ENCODE data around the gene TMEM43. TPM values are rescaled to one million over a fixed set of nuclear protein-coding genes. Genes with fewer than 3 reads are reported as not detected.

TMEM43 gene
- total RNA-seq, 1 donor from 2014 or later = 50.8 TPM

GRCh38 chr3:14161282-14161681 lies 36.4 kb downstream of the TMEM43 start:
- TF ChIP-seq CTCF (IDR thresholded peaks at IDR 0.05; ENCODE audit: partially characterized antibody, unreplicated experiment) = no peak
- no peak overlapping the region for H3K4me3 Mint-ChIP-seq (ENCODE audit: unreplicated experiment)
- peaks cover 5% of the 10 kb centered on the region for H3K9me3 Mint-ChIP-seq (ENCODE audit: unreplicated experiment)
- no peaks in the 10 kb centered on the region for H3K4me1 Mint-ChIP-seq (ENCODE audit: low read depth, unreplicated experiment)
- H3K27me3 Mint-ChIP-seq (ENCODE audit: unreplicated experiment) = no peaks in the 10 kb centered on the region
- DNase-seq = no peak
- peaks cover 16% of the 10 kb centered on the region for H3K36me3 Mint-ChIP-seq (ENCODE audit: unreplicated experiment)
- no peak overlapping the region for H3K27ac Mint-ChIP-seq (ENCODE audit: unreplicated experiment)

- H3K9me3 Mint-ChIP-seq (ENCODE audit: unreplicated experiment) = peaks cover 5% of the 10 kb centered on the region
- TF ChIP-seq CTCF (IDR thresholded peaks at IDR 0.05; ENCODE audit: partially characterized antibody, unreplicated experiment) = no peak
- H3K27ac Mint-ChIP-seq (ENCODE audit: unreplicated experiment) = no peak overlapping the region
- peaks cover 16% of the 10 kb centered on the region for H3K36me3 Mint-ChIP-seq (ENCODE audit: unreplicated experiment)
- H3K27me3 Mint-ChIP-seq (ENCODE audit: unreplicated experiment) = no peaks in the 10 kb centered on the region
- H3K4me1 Mint-ChIP-seq (ENCODE audit: low read depth, unreplicated experiment) = no peaks in the 10 kb centered on the region
- no peak for DNase-seq
- H3K4me3 Mint-ChIP-seq (ENCODE audit: unreplicated experiment) = no peak overlapping the region
Measured at GRCh38 chr3:14162178-14162577, 37.3 kb downstream of the TMEM43 start.

- Mint-ChIP-seq H3K27me3 (ENCODE audit: unreplicated experiment) (no peaks in the 10 kb centered on the region), H3K9me3 (ENCODE audit: unreplicated experiment) (no peaks in the 10 kb centered on the region), H3K36me3 (ENCODE audit: unreplicated experiment) (peaks cover 6% of the 10 kb centered on the region), H3K4me1 (ENCODE audit: low read depth, unreplicated experiment) (no peaks in the 10 kb centered on the region), H3K4me3 (ENCODE audit: unreplicated experiment) (no peak overlapping the region), H3K27ac (ENCODE audit: unreplicated experiment) (no peak overlapping the region)
- no peak for TF ChIP-seq CTCF (IDR thresholded peaks at IDR 0.05; ENCODE audit: partially characterized antibody, unreplicated experiment)
- no peak for DNase-seq
Measured at GRCh38 chr3:14166877-14167603, 42.2 kb downstream of the TMEM43 start.

GRCh38 chr3:14169435-14169834 lies 44.6 kb downstream of the TMEM43 start:
- H3K36me3 Mint-ChIP-seq (ENCODE audit: unreplicated experiment) = no peaks in the 10 kb centered on the region
- no peak overlapping the region for H3K27ac Mint-ChIP-seq (ENCODE audit: unreplicated experiment)
- no peak for TF ChIP-seq CTCF (IDR thresholded peaks at IDR 0.05; ENCODE audit: partially characterized antibody, unreplicated experiment)
- DNase-seq = no peak
- no peaks in the 10 kb centered on the region for H3K4me1 Mint-ChIP-seq (ENCODE audit: low read depth, unreplicated experiment)
- no peak overlapping the region for H3K4me3 Mint-ChIP-seq (ENCODE audit: unreplicated experiment)
- H3K27me3 Mint-ChIP-seq (ENCODE audit: unreplicated experiment) = no peaks in the 10 kb centered on the region
- H3K9me3 Mint-ChIP-seq (ENCODE audit: unreplicated experiment) = no peaks in the 10 kb centered on the region

GRCh38 chr3:14169871-14170270 lies 45.0 kb downstream of the TMEM43 start:
- Mint-ChIP-seq H3K36me3 (ENCODE audit: unreplicated experiment) (no peaks in the 10 kb centered on the region), H3K9me3 (ENCODE audit: unreplicated experiment) (no peaks in the 10 kb centered on the region)

More at GRCh38 chr3:14169871-14170270, 45.0 kb downstream of the TMEM43 start:
- TF ChIP-seq CTCF (IDR thresholded peaks at IDR 0.05; ENCODE audit: partially characterized antibody, unreplicated experiment) = no peak
- H3K4me3 Mint-ChIP-seq (ENCODE audit: unreplicated experiment) = no peak overlapping the region
- no peaks in the 10 kb centered on the region for H3K27me3 Mint-ChIP-seq (ENCODE audit: unreplicated experiment)
- no peak overlapping the region for H3K27ac Mint-ChIP-seq (ENCODE audit: unreplicated experiment)
- no peaks in the 10 kb centered on the region for H3K4me1 Mint-ChIP-seq (ENCODE audit: low read depth, unreplicated experiment)
- no peak for DNase-seq

Measured in glutamatergic neuron (in vitro differentiated cells).